ENCODE measurements around the gene RND1.

RND1 gene

GRCh38 chr12:48813465-48814261 is 52.0 kb downstream of the RND1 start:
- no peak for FAIRE-seq
- TF ChIP-seq POLR2AphosphoS5 (IDR thresholded peaks at IDR 0.05; ENCODE audit: low read depth, low read length) (no peak), POU2F2 (IDR thresholded peaks at IDR 0.05; ENCODE audit: low read depth, low read length) (no peak), PAX5 (IDR thresholded peaks at IDR 0.05; ENCODE audit: insufficient read depth, low read length, severe bottlenecking) (no peak), TAF1 (IDR thresholded peaks at IDR 0.05; ENCODE audit: low read depth, low read length) (no peak), POLR2A (IDR thresholded peaks at IDR 0.05; ENCODE audit: low read depth, low read length) (no peak), SPI1 (IDR thresholded peaks at IDR 0.05; ENCODE audit: low read depth, low read length) (no peak)
- DNase-seq (ENCODE audit: insufficient read length, low spot score), result no peak

DNA sequence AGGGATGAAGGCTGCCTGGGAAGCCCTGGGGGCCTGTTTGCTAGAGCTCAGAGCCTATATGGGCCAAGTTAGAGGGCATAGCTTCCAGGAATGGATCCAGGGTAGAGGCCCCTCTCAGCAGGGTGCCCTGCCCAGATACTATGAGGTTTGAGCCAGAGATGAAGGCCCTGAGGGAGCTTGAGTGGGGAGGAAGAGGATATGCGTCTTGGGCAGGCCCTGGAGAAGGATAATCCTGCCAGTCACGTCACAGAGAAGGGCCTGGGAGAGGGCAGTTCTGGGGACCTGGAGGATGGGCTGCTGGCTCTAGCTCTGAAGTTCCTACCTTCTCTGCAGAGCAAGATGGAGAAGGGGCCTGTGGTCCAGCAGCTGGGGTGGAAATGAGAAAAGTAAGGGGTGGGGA is 53.3 kb downstream of the RND1 start:
- FAIRE-seq, result no peak
- TF ChIP-seq POLR2AphosphoS5 (IDR thresholded peaks at IDR 0.05; ENCODE audit: low read depth, low read length) (no peak), TAF1 (IDR thresholded peaks at IDR 0.05; ENCODE audit: low read depth, low read length) (no peak), POLR2A (IDR thresholded peaks at IDR 0.05; ENCODE audit: low read depth, low read length) (no peak), SPI1 (IDR thresholded peaks at IDR 0.05; ENCODE audit: low read depth, low read length) (no peak), POU2F2 (IDR thresholded peaks at IDR 0.05; ENCODE audit: low read depth, low read length) (no peak), PAX5 (IDR thresholded peaks at IDR 0.05; ENCODE audit: insufficient read depth, low read length, severe bottlenecking) (no peak)
- DNase-seq (ENCODE audit: insufficient read length, low spot score), result no peak

DNA sequence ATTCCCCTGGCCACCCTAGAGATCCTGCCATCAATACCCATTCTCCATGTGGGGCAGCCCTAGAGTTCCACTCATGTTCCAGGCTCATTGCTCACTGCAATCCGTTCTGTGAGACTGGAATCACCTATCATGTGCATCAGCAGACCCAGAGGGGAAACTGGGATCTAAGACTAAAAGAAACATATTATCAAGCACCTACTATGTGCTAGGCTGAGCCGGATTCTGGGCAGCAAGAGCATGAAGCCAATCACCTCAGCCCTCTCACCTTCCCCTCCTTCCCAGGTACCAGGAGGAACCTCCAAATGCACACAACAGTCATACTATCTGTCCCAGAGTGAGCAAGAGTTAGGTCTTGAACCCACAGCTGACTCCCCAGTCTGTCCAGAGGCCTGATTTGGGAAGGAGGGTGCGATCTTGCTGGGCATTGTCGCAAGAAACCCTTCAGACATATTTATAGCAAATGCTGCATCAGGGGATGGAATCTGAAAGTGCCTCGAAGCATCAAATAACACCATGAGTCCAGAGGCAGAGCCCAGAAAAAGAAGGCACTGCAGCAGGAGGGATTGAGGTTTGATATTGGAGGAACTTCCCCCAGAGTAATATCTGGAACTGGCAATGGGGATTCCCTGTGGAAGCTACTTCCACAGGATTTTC is 54.1 kb downstream of the RND1 start:
- no peak for DNase-seq (ENCODE audit: insufficient read length, low spot score)
- TF ChIP-seq POLR2A (IDR thresholded peaks at IDR 0.05; ENCODE audit: low read depth, low read length) (no peak), PAX5 (IDR thresholded peaks at IDR 0.05; ENCODE audit: insufficient read depth, low read length, severe bottlenecking) (no peak), TAF1 (IDR thresholded peaks at IDR 0.05; ENCODE audit: low read depth, low read length) (no peak), SPI1 (IDR thresholded peaks at IDR 0.05; ENCODE audit: low read depth, low read length) (no peak), POU2F2 (IDR thresholded peaks at IDR 0.05; ENCODE audit: low read depth, low read length) (no peak), POLR2AphosphoS5 (IDR thresholded peaks at IDR 0.05; ENCODE audit: low read depth, low read length) (no peak)
- no peak for FAIRE-seq

GRCh38 chr12:48810903-48811431 is 54.7 kb downstream of the RND1 start:
- no peak for DNase-seq (ENCODE audit: insufficient read length, low spot score)
- FAIRE-seq, result no peak
- TF ChIP-seq POLR2AphosphoS5 (IDR thresholded peaks at IDR 0.05; ENCODE audit: low read depth, low read length) (no peak), TAF1 (IDR thresholded peaks at IDR 0.05; ENCODE audit: low read depth, low read length) (no peak), POLR2A (IDR thresholded peaks at IDR 0.05; ENCODE audit: low read depth, low read length) (no peak), PAX5 (IDR thresholded peaks at IDR 0.05; ENCODE audit: insufficient read depth, low read length, severe bottlenecking) (no peak), POU2F2 (IDR thresholded peaks at IDR 0.05; ENCODE audit: low read depth, low read length) (no peak), SPI1 (IDR thresholded peaks at IDR 0.05; ENCODE audit: low read depth, low read length) (no peak)

DNA sequence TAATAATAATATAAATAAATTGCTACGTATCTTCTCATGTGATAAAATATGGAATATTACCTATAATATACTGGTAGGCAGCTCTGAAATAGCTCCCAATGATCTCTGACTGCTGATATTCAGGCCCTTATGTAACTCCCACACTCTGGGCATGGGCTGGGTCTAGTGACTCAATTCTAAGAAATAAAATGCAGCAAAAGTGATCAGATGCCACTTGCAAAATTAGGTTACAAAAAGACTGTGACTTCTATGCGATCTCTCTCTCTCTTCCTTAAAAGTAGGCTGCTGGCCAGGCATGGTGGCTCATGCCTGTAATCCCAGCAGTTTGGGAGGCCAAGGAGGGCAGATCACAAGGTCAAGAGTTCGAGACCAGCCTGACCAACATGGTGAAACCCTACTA is 57.7 kb downstream of the RND1 start:
- FAIRE-seq (no peak), DNase-seq (ENCODE audit: insufficient read length, low spot score) (no peak)
- TF ChIP-seq TAF1 (IDR thresholded peaks at IDR 0.05; ENCODE audit: low read depth, low read length), result no peak
- no peak for TF ChIP-seq SPI1 (IDR thresholded peaks at IDR 0.05; ENCODE audit: low read depth, low read length)
- no peak for TF ChIP-seq POLR2A (IDR thresholded peaks at IDR 0.05; ENCODE audit: low read depth, low read length)
- TF ChIP-seq POU2F2 (IDR thresholded peaks at IDR 0.05; ENCODE audit: low read depth, low read length), result no peak
- no peak for TF ChIP-seq POLR2AphosphoS5 (IDR thresholded peaks at IDR 0.05; ENCODE audit: low read depth, low read length)
- no peak for TF ChIP-seq PAX5 (IDR thresholded peaks at IDR 0.05; ENCODE audit: insufficient read depth, low read length, severe bottlenecking)

Data from GM12891 (cell line).